Natural killer cell treated with Interleukin-12 subunit alpha and Interleukin-12 subunit beta and Interleukin-15 and Interleukin-18, amount 100 ng/mL, for 72 hours (primary cell): Measurements from ENCODE around the gene RTP5. TPM values are rescaled to one million over a fixed set of nuclear protein-coding genes. Genes with fewer than 3 reads are reported as not detected.
"Not testable (repeated sequence)": the region's sequence is repeated elsewhere in the genome, so short reads cannot be mapped to it uniquely, and the experiment has no call there.

Source experiments
- ATAC-seq, 2 donors: fragments of 150-1000 bp; cut with Tn5 transposase in 1 of 2; sonication (Bioruptor Pico), chemical (Tn5 transposase) in 1 of 2; 2 replicates each; pipeline ENCODE4 v1.10.0; 2021
- DNase-seq: peaks from one replicate; pipeline ENCODE4 v3.0.0; 2022; ENCODE audit warnings: low spot score
- H3K27ac Mint-ChIP-seq, 2 donors: 1 replicate in 1 of 2; 2 replicates in 1 of 2; pipeline ENCODE4 v1.8.0; 2022; ENCODE audit warnings: mixed read lengths in 2 of 2, mild to moderate bottlenecking in 1 of 2, moderate library complexity in 1 of 2
- H3K27me3 Mint-ChIP-seq, 2 donors: 1 replicate in 1 of 2; 2 replicates in 1 of 2; pipeline ENCODE4 v1.8.0; 2022; ENCODE audit warnings: mixed read lengths in 2 of 2
- H3K36me3 Mint-ChIP-seq: one replicate; pipeline ENCODE4 v1.8.0; 2022; ENCODE audit warnings: mixed read lengths
- H3K4me1 Mint-ChIP-seq, 2 donors: 1 replicate in 1 of 2; 2 replicates in 1 of 2; pipeline ENCODE4 v1.8.0; 2022; ENCODE audit warnings: low read depth in 2 of 2, mixed read lengths in 2 of 2, mild to moderate bottlenecking in 1 of 2
- H3K4me3 Mint-ChIP-seq: one replicate; pipeline ENCODE4 v1.8.0; 2022; ENCODE audit warnings: mixed read lengths
- H3K9me3 Mint-ChIP-seq: 2 replicates; pipeline ENCODE4 v1.8.0; 2022; ENCODE audit warnings: mixed read lengths
- total RNA-seq, 2 donors: library from RNA; stranded (reverse); gene quantifications; one replicate each; pipeline ENCODE4 v1.2.3, GENCODE V29; 2022

RTP5 gene
- total RNA-seq, 2 donors from 2014 or later: not detected

- not testable (repeated sequence) for DNase-seq, H3K9me3 Mint-ChIP-seq, ATAC-seq
Measured at GRCh38 chr2:241922816-241923601, 53.5 kb downstream of the RTP5 start.

More at GRCh38 chr2:241922816-241923601, 53.5 kb downstream of the RTP5 start:
- H3K4me1 Mint-ChIP-seq: peaks cover 11 to 27% of the 10 kb centered on the region in 2 donors
- not testable (repeated sequence) for H3K27me3 Mint-ChIP-seq, H3K36me3 Mint-ChIP-seq, H3K27ac Mint-ChIP-seq, H3K4me3 Mint-ChIP-seq

Other genes with a start within 250 kb of the RTP5 start
- 10 to 100 TPM; 26.9 to 55.9 TPM for gene THAP4, start 232.6 kb upstream of the RTP5 start, total RNA-seq
- 100 to 1,000 TPM in 1 of 2 donors, 10 to 100 TPM in 1; 96.2 to 127 TPM for gene ATG4B, start 232.0 kb upstream of the RTP5 start, total RNA-seq
- 100 to 1,000 TPM in 1 of 2 donors, 10 to 100 TPM in 1; 65.1 to 155 TPM for gene DTYMK, start 182.9 kb upstream of the RTP5 start, total RNA-seq
- gene ING5, start 167.7 kb upstream of the RTP5 start, total RNA-seq: 10 to 100 TPM; 27.8 to 70.6 TPM
- gene D2HGDH, start 135.1 kb upstream of the RTP5 start, total RNA-seq: 10 to 100 TPM; 36.6 to 60.1 TPM
- 1 to 10 TPM in 1 of 2 donors, under 1 TPM in 1; 0.83 to 2.8 TPM for gene GAL3ST2, start 92.9 kb upstream of the RTP5 start, total RNA-seq
- gene NEU4, start 60.5 kb upstream of the RTP5 start, total RNA-seq: 1 to 10 TPM in 1 of 2 donors, under 1 TPM in 1; 0.86 to 3.8 TPM
- gene PDCD1, start 10.8 kb upstream of the RTP5 start, total RNA-seq: under 1 TPM; 0.78 to 0.89 TPM